GM21619 (cell line): Measurements from ENCODE around the gene FAM24A.

Experiments
- ATAC-seq: cut with Tn5 transposase; IDR thresholded peaks from one replicate; pipeline ENCODE4 v1.9.1; 2021; ENCODE audit not compliant: unreplicated experiment

Gene FAM24A

DNA sequence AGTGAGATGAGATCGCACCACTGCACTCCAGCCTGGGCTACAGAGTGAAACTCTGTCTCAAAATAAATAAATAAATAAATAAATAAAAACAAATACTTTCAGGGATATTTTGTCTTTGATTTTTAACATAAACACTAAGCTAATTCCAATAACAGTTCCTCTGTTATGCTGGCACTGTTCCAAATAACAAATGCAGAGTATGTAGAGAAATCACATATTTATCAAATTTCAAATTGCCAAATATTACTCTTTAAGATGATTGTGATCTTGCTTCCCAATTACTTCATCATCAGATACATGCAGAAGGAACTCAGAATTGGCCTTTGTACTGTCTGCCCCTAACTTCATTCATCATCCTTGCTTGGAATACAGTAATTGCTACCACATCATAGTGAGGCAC, 19.7 kb downstream of the FAM24A start:
- no peak for ATAC-seq

DNA sequence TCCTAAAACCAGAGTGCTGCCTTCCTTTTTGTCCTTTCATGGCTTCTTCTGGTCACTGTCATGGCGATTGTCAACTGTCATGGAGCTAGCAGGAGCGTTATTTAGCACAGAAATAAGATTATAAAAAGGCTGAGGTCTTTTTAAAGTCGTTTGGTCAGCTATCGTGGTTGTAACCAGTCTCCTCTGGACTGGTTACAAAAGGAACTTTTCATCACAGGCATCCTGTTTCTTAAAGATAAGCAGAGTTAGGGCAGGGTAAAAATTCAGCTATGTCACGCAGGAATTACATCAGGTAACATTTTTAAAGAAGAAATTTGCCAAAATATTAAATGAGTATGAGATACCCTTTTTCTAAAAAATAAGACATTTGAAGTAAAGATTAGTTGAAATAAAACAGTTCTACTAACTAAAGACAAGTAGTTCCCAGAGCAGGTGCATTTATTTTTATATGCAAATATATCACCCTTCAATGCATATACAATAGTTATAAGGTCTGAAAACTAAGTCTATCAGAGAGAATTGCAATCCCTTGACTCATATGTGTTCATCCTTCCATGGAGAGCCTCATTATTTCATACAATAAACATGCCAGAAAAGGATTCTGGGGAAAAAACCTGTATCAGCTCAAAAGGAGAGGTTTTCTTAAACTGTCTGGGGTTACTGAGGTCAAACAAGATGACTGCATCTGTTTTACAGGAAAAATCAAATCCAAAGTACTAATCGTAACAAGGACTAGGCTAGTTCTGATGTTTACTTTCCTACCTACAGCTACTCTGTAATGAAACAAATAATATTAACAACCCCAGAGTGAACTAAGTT, 20.9 kb downstream of the FAM24A start:
- ATAC-seq: no peak

DNA sequence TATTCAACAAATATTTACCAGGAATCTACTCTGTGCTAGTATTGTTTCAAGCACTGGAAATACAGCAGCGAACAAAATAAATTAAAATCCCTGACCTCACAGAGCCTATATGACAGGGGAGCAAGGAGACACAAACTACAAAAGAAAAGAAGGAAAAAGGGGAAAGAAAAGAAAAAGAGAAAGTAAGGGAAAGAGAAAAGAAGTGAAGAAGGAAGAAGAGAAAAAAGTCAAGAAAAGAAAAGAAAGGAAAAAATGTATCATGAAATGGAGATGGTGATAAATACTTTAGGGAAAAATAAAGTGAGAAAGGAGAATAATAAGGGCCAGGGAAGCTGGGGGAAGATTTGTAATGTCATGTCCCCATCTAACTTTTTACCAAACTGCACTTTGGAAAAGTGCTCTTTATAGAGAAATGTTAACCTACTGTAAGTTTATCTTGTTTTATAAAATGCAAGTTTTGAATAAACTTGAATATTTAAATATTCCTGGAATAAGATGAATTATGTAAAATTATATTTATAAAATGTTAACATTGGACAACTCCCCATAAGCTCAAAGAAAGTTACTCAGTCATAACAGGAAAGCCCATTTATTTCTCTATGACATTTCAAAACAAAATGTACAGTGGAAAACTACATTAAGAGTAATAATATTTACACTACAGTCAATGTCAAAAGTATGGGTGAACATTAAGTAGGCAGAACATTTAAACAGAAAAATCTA, 28.9 kb downstream of the FAM24A start:
- ATAC-seq: no peak

DNA sequence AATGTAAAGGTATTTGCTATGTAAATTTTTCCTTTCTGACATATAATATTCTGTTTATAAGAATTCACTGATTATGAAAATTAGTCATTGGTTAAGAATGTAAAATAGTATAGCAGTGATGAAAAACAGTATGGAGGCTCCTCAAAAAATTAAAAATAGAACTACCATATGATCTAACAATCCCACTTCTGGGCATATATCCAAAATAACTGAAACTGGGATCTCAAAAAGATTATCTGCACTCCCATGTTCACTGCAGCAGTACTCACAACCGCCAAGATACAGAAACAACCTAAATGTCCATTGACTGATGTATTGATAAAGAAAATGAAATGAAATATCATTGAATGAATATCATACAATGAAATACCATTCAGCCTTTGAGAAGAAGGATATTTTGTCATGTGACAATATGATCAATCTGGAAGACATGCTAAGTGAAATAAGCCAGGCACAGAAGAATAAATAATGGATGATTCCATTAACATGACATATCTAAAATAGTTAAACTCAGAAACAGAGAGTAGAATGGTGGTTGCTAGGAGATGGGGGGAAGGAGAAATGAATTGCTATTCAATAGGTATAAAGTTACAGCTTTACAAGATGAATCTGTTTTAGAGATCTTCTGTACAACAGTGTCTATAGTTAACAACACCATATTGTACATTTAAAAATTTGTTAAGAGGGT, 29.6 kb downstream of the FAM24A start:
- no peak for ATAC-seq

DNA sequence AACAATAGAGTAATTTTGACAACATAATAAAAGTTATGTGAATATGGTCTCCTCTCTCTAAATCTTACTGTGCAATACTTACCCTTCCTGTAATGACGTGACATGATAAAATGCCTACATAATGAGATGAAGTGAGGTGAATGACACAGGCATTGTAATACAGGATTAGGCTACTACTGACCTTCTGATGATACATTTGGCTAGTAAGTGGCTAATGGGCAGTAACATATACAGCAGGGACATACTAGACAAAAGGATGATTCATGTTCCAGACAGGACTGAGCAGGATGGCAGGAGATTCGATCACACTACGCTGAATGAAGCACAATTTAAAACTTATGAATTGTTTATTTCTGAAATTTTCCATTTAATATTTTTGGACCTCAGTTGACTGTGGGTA, 38.9 kb downstream of the FAM24A start:
- no peak for ATAC-seq

DNA sequence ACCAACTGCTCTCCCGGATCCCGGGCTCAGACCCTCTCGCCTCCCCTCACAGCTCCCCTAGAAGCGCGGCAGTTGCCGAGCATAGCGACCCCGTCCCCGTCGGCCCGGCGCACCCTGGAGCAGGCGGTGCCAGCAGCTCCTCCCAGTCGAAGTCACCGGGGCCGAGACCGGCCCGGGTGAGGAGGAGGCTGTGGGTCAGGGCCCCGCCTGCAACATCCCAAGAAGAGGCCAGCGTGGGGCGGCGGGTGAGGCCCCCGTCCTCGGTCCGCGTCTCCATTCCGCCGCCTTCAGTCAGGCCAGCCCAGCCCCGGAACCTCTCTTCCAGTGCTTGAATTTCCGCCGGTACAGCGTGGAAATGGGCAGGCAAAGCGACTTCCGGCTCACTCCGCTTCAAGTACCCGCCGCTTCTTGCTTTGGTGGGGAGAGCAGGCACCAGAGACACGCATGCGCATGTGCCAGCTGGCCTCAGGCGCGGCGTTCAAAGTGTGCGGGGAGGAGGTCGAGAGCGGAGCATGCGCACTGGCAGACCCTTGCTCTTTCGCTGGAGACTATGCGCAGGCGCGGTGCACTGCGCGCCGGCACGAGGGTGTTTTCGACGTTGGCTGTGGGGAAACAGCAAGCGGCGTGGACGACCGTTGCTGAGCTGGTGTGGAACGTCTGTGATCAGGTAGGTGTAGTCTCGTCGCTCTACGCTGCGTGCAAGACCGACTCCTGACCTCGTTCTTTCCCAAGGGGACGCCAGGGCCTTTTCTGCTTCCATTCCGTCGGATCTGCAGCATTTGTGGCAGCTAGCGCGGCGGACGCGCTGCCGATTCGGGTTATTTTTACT, 43.7 kb downstream of the FAM24A start, which contains the start of gene C10orf88:
TSS of gene C10orf88 (minus strand) at position 326 of the 829 bp plus-strand sequence. CDS start at position 277, 49 bp downstream.
- peak; percentile 100 for ATAC-seq

DNA sequence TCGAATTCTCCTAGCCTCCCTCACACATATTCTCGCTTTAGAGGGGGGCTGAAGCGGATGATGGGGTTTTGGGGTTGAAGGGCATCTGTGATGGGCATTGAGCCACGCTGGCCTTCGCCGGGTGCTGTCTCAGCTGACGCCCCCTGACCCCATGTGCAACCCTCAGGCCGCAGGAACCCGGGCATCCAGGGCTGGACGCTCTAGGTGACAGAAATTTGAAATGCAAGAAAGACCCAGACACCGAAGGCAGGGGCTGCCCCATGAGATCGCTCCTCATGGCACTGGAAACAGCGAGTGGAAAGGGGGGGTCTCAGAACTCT, 44.3 kb downstream of the FAM24A start:
- no peak for ATAC-seq

DNA sequence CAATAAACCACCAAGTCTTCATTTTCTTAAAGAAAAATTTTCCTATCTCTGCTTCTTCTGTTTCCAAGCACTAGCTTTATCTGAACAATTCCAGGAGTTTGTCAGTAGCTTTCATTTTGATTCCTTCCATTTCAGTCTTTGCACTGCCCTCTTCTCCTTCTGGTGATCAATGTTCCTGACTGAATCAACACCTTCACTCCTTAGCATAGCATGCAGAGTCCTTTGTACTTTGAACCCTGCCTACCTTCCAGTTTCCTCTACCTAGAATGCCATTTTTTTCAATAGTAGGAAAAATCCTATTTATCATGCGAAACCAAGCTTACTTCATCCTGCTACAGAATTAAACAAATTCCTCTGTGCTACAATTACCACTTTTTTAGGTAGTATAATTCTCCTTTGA, 45.5 kb downstream of the FAM24A start:
- no peak for ATAC-seq

DNA sequence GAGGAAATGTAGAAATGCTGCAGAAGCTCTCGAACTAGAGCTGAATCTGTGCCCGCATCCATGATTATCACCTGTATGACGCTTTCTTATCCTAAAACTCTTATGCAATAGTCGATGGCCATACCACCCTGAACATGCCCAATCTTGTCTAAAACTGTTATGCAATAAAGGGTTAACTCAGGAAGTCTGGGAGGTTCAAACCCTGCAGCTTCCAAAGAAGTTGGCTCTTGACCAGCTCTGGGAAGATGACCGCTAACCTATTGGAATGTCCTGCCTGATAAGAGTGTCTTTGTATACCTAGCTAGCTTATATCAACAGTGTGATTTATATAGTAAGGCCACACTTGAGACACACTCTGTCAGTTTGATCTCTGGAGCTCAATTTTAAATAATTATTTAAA, 47.1 kb downstream of the FAM24A start:
- no peak for ATAC-seq

DNA sequence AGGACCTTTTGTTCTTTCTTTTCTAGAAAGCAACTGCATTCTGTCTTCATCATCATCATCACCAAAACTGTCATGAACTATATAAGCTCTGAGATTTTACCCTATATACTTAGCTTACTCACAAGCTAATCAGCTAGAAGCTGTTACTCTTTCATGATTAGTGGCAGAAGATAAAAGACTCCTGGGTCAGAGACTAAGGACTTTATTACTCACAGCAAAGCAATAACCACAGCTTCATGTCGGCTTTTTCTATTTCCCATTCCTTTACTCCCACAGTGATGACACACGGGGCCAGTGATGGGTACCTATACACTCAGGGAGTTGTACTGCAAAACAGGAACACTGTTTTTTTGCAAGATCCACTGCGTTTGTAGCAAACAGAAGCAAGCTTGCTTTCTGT, 52.0 kb downstream of the FAM24A start:
- ATAC-seq: no peak
